Measurements from ENCODE around the gene CRIM1.
"Not testable (repeated sequence)": the region's sequence is repeated elsewhere in the genome, so short reads cannot be mapped to it uniquely, and the experiment has no call there.

CRIM1 gene, protein sequence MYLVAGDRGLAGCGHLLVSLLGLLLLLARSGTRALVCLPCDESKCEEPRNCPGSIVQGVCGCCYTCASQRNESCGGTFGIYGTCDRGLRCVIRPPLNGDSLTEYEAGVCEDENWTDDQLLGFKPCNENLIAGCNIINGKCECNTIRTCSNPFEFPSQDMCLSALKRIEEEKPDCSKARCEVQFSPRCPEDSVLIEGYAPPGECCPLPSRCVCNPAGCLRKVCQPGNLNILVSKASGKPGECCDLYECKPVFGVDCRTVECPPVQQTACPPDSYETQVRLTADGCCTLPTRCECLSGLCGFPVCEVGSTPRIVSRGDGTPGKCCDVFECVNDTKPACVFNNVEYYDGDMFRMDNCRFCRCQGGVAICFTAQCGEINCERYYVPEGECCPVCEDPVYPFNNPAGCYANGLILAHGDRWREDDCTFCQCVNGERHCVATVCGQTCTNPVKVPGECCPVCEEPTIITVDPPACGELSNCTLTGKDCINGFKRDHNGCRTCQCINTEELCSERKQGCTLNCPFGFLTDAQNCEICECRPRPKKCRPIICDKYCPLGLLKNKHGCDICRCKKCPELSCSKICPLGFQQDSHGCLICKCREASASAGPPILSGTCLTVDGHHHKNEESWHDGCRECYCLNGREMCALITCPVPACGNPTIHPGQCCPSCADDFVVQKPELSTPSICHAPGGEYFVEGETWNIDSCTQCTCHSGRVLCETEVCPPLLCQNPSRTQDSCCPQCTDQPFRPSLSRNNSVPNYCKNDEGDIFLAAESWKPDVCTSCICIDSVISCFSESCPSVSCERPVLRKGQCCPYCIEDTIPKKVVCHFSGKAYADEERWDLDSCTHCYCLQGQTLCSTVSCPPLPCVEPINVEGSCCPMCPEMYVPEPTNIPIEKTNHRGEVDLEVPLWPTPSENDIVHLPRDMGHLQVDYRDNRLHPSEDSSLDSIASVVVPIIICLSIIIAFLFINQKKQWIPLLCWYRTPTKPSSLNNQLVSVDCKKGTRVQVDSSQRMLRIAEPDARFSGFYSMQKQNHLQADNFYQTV

DNA sequence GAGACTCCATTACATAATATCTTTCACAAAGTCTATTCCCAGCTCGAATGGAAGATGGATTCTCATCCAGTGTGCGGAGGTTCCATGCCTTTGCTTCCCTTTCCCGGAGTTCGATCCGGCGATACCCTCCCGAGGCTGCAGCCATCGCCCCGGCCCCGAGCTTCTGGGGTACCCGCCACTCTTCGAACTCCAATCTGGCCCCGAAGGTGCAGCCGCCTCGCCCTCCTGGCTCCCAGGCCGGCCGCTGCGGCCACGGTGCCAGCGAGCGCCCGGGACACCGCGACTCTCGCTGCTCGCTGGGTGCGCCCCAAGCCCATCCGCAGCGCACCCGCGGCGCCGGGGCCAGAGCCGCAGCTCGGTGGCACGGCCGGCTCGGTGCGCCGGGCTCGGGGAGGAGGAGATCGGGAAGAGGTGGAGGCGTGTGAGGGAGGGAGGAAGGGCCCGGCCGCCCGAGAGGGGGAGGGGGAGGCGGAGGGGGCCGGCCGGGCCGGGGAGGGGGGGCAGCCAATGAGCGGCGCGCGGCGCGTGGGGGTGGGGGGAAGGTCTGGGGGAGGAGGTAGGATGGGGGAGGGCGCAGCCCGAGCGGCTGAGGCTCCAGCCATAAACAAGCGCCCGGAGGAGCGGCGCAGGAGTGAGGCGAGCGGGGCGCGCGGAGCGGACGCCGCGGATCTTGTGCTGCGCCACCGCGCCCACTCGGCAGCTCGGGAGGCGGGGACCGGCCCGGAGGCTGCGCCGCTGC is at the start of gene CRIM1:
Gene CRIM1 (plus strand): TSS at position 628 of the 739 bp plus-strand sequence. CDS start 515 bp downstream, outside the sequence.
- DNase-seq (ENCODE audit: low read depth, low spot score) = peak; percentile 10

DNA sequence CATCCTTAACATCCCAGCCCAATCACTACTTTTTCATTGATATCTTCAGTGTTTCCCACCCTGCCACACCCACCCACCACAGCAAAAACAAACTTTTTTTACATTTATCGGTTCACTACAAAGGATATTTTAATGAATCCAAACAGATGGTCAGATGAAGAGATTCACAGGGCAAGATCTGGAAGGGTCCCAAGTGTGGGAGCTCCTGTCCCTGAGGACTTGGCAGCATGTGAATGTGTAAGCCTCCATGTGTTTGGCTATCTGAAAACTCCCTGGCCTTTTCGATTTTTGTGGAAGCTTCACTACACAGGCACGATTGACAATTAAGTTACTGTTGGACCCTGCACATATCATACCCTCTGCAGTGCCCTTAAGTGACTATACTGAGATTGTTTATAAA is 48.1 kb upstream of the CRIM1 start:
- DNase-seq (ENCODE audit: low read depth, low spot score) = no peak

DNA sequence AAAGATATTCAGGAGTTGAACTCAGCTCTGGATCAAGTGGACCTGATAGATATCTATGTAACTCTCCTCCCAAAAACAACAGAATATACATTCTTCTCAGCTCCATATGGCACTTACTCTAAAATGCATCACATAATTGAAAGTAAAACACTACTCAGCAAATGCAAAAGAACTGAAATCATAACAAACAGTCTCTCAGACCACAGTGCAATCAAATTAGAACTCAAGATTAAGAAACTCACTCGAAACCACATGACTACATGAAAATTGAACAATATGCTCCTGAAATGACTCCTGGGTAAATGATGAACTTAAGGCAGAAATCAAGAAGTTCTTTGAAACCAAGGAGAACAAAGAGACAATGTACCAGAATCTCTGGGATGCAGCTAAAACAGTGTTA is 45.1 kb upstream of the CRIM1 start:
- DNase-seq (ENCODE audit: low read depth, low spot score) = not testable (repeated sequence)

DNA sequence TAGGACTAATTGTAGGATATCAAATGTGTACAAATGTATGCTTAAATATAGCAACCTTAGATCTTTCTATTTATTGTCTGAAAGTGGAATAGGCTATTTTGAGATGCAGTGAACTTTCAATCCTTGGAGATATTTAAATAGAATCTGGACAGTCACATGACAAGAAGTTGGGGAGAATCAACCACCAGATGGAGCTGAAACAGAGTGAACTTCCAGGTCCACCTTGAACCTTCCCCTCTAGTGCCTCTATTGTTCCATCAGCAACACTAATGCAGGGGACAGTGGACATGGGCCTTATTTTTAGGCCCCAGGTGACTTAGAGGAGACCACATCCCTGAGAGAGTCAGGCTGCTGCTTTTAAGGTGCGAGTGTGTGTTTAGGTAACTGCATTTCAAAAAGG is 37.0 kb upstream of the CRIM1 start:
- no peak for DNase-seq (ENCODE audit: low read depth, low spot score)

DNA sequence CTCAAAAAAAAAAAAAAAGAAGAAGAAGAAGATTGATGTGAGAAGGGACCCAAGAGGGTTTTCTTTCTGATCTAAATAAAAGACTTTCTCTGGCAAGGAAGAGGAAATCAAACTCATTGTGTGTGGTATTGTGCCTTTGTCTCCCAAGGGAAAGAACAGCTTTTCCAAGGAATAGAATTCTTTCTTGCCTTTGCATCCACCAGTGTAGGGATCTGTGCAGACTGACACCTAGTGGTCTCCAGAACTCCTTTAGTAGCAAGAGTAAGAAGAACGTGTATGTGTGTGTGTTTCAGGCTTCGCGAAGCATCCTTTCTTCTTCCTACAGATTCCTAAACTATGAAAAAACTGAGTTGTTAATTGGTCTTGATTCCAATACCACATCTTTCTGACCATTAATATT is 33.5 kb upstream of the CRIM1 start:
- no peak for DNase-seq (ENCODE audit: low read depth, low spot score)

DNA sequence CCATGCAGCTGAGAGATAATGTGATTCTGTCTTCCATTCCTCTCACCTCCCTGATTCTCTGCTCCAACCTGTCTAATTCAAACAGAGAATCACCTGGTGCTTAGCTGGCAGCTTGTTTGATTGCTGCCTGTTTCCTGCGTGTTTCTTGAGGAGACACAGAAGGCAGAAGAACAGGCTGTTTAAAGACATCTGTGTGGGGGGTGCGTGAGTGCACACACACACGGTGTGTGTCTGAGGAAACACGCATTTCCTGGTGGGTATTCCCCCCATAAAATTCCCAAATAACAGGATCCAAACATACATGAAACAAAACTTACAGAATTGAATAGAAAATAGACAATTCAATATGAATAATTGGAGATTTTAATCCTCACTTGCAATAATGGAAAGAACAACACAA is 29.3 kb upstream of the CRIM1 start:
- no peak for DNase-seq (ENCODE audit: low read depth, low spot score)

DNA sequence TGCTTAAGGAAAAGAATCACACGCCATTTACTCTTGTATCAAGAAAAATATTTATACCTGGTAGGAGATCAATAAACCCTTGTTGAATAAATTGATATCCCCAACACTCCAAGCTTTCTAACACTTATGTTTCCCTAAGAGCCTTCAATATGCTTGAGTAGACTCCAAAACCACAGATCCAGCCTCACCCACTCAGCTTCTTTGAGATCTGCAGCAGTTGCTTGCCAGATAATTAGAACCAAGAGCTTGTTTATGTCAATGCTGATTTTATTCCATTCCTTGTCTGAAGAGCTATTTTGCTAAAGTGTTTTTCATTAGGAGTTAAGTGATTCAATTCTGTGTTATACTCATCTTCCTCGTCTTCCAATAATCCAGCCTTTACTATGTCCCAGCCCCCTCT is 26.3 kb upstream of the CRIM1 start:
- DNase-seq (ENCODE audit: low read depth, low spot score) = no peak

DNA sequence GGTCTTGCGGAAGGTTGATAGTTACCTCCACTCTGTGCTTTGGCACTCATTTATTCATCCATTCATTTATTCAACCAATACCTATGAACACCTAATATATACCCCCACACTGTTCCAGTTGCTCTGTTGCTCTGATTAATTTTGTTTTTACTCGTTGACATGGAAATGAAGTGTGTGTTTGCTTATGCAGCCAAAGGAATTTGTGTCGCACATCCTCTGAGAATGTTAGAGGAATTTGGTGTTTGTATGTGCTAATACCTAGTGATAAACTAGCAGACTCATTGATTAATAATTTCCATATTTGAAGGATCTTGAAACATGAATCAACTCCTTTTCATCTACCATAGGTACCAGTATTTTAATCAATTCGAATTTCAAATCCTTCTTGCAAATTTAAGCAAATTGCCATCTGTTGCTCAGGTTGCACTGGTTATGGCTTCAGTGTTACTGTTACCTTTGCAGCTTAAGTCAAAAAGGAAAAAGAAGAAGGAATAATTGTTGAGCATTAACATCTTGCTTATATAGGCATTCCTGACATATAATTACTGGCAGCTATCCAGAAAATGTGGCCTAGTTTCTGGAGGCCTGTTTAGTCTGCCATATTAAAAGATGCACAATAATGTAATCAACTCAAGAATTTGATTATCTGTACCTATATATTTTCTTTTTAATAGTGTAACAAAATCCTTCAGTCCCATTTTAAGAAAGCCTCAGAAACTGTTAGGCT is 25.7 kb upstream of the CRIM1 start:
- DNase-seq (ENCODE audit: low read depth, low spot score) = no peak

DNA sequence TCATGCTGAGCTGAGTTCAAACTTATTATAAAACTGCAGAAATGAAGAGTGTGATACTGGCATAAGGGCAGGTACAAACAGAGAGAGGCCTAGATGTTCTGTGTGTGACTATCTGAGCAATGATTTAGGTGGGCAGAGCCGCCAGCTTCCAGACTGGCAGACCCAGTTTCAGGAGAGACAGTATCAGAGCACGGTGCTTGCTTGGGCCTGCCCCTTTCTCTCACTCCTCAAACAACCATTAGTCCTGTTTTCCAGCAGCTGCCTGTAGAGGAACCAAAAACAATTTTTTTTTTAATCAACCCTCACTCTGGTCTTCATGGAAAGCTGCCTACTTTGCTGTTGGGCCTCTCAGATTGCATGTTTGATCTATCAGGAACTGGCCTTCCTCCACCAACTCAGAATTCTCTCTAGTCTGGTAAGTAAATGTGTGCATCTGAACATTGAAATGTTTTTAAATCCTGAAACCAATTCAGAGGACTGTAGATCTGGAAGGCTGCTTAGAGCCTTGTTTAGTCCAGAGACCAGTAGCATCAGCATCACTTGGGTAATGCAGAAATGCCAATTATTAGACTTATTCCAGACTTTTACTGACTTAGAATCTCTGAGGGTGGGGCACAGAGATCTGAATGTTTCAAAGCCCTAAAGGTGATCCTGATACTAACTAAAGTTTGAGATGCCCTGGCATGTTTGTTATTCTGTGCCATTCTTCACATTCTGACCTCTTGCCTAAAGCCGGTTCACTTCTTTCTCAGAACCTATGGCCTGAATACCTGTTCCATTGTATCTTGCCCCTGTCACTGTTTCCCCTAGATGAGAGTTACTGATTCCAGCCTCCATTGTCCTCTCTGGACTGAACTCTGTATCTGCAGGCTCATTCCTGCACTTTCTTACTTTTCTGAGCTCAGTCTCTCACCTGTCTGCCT is 24.8 kb upstream of the CRIM1 start:
- no peak for DNase-seq (ENCODE audit: low read depth, low spot score)

DNA sequence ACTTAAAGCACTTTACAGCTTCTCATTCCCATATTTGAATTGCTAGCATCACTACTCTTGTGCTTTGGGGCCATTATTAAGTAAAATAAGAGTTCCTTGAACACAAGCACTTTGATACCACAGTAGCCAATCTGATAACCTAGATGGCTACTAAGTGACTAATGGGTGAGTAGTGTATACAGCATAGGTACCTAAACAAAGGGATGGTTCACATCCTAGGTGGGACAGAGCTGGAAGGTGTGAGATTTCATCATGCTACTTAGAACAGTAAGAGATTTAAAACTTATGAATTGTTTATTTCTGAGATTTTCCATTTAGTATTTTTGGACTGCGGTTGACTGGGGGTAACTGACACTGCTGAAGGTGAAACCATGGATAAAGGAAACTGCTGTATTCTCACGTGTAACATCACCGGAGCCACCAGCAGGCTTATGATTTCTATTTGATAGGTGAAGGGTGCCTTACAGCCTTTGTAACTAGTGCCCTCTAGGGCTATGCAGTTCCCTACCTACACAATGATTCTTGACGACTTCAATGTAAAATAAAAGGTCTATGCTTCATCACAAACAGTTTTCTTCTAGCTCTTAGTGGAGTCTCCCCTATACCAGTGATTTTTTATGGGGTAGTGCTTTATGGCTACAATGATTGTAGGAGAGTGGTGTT is 22.1 kb upstream of the CRIM1 start:
- DNase-seq (ENCODE audit: low read depth, low spot score) = no peak

DNA sequence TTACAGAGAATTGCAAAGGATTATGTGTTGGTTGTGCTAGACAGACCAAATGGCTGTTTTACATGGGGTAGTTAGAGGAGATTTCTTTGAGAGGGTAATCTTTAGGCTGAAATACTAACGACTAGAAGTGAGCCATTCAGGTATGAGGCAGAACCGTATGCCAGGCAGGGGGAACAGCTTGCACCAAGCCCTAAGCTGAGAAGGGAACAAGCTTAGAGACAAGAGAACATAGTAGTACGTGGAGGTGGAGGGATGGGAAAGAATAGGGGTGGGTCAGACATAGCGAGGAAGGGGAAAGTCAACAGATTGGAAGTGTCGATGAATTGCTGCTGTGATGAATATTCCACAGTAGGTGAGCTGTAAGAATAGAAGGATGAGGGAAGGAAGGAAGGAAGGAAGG is 20.0 kb upstream of the CRIM1 start:
- no peak for DNase-seq (ENCODE audit: low read depth, low spot score)

DNA sequence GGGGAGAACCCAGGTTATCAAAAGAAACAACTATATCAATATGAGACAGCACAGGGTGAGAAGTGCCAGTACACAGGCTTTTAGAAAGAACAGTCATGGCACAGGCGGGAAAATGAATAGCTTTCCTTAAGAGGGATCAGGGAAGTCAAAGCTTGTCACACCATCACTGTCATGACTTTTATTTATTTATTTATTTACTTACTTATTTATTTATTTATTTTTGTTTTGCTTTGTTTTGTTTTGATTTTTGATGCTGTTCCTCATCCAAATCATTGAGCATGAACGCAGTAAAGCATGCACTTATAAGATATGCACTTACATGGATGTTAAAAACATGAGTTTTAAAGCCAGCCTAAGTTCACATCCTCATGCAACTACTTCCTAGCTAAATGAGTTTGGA is 19.3 kb upstream of the CRIM1 start:
- no peak for DNase-seq (ENCODE audit: low read depth, low spot score)

DNA sequence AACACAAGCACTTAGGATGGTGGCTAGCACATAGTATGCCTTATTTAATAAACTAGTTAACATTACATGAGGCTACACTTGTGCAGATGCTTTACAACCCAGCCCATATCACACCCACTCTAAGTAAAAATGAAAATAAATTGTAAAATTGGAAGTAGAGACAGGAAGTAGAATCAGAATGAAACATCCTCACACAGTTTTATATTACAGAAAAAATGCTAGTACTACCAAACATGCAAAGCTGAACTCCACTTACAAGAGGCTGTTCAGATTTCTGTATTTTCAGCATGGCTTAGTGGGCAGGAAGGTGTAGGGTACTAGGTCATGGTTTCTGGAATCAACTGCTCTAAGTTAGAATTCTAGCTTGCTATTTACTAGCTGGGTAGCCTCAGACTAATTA is 18.2 kb upstream of the CRIM1 start:
- no peak for DNase-seq (ENCODE audit: low read depth, low spot score)

DNA sequence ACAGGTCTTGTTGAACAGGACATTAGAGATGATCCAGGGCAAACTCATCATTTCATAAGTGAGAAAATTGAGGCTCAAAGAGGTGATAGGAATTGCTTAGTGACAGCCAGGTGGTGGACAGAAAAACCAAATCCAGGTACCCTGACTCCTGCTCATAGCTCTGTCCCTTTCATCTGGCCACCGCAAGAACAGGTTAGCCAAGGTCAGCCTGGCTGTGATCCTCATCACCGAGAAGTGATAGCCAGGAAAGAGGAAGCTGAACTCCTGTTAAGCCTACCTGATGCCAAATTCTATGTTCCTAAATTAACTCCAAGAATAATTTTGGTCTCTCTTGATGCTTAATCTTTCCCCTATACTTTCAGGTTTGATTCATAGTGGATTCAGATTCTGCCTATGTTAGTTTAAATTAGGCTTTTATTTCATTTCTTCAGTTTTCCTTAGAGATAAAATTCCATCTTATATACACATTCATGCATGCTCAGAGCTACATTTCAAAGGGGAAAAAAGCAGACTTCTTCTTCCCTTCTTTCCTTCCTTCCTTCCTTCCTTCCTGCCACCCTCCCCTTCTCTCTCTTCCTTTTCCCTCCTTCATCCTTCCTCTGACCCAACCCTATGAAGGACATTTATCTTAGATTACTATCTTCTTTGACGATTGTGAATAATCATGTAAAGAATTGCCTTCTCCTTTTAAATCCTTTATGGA is 17.3 kb upstream of the CRIM1 start:
- DNase-seq (ENCODE audit: low read depth, low spot score) = no peak

DNA sequence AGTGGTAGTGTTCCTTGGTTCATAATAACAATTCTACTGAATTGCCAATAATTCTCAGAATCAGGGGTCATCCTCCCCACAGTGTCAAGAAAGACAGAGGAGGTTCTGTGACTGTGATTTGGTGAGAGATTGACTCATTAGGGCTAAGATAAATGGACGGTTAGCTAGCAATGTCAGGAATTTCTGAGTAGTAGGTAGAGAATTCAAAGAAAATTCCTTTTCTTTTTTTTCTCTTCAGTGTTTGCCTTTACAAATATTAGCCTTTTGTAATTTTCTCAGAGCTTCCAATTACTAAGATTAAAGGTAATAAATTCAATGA is 16.8 kb upstream of the CRIM1 start:
- no peak for DNase-seq (ENCODE audit: low read depth, low spot score)

DNA sequence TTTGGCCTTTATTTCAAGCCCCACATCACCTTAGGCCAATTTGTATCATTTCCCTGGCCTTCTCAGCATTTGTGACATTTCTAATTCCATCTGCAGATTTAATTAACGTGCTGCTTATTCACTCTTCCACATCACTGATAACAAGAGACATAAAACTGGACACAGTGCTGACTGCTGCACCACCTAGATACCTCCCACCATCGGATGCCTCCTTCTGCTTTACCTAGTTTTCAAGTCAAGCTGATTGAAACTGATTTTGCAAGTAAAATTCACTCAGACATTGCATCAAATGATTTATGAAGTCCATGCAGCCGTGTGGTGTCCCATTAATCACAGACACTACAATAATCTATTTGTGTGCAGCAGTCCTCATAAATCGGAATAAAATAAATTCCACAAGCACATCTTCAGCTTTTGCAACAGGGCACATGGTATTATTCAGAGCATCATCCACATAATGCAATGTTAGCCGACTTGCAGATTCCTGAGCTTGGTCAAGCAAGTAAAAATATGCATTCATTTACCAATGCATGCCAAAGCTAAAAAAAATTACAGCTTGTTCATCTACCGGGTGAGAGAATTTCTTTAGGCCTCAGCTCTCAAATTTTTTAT is 15.9 kb upstream of the CRIM1 start:
- DNase-seq (ENCODE audit: low read depth, low spot score) = no peak

DNA sequence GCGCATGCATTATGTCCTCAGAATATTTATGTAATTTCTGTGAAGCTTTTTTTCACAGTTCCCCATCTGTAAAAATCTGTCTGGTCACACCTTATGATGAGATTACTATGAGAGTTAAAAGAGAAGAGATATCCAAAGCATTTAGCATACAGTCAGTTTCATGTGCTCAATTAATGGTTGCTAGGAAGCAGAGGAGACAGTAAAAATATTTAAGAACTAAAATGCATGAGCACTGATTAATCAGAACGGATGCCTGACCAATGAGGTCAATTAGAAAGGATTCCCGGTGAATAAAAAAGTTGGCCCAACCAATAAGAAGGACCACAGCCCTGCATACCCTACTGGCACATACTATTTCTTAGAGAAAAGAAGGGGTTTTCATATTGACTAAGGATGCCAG is 12.0 kb upstream of the CRIM1 start:
- no peak for DNase-seq (ENCODE audit: low read depth, low spot score)

DNA sequence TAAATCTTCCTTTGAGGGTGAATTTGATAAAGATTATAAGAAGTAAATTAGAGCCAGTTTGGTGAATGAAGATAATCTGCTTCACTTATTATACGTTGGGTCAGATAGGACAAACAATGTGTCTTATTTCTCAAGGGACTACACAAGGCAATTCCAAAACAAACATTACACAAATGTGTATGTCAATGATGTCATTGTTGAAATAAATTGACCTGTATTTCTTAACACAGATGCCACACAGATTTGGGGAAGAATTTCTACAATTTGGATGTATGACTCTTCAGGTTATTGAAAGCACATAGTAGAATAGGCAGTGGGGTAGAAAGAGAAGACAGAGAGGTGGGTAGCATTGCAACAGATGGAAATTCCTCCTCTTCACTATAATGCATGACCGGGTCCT is 6.9 kb upstream of the CRIM1 start:
- DNase-seq (ENCODE audit: low read depth, low spot score) = no peak

DNA sequence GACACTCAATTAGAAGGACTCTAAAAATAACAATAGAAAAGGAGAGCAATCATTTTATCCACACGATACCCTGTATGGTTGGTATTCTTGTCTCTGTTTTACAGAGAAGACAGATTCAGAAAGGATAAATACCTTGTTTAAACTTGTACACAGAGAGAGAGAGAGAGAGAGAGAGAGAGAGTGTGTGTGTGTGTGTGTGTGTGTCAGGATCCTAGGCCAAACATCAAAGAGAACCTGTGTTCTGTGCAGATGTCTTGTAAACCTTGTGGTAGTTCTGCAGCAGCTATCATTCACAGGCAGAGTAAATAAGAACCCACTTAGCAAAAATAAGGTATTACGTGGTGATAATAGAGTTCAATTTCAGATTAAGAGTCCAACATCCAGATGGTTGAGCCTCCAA is 4.3 kb upstream of the CRIM1 start:
- DNase-seq (ENCODE audit: low read depth, low spot score) = no peak
